HepG2 (cell line): ENCODE data around the gene EVI5. TPM values are rescaled to one million over a fixed set of nuclear protein-coding genes. Genes with fewer than 3 reads are reported as not detected.

Experiments
- ATAC-seq: fragments of 200-7000 bp; cut with Tn5 transposase; 3 replicates; pipeline ENCODE4 v1.9.1; 2020; ENCODE audit warnings: mild to moderate bottlenecking, moderate library complexity
- BruUV-seq: library from RNA; stranded (reverse); fragments of 400-500 nt; replicated peaks from 2 replicates; lab custom pipeline; 2021; lab: Mats Ljungman, UMichigan
- CTCF ChIA-PET: fragments of 300-600 bp; formaldehyde crosslinking; extraction: SDS; loops from one replicate; lab custom pipeline; 2021; ENCODE audit warnings: low total read pairs, inconsistent platforms, low intra/inter-chr PET ratio; lab: Yijun Ruan, JAX
- POLR2A ChIA-PET: fragments of 350-600 bp; sonication (Branson Sonifier 250); formaldehyde crosslinking; loops from one replicate; lab custom pipeline; 2020; ENCODE audit warnings: antibody characterized with exemption, inconsistent platforms; lab: Yijun Ruan, JAX
- DNase-seq: peaks from one replicate; pipeline ENCODE4 v3.0.0-alpha.2; 2015; ENCODE audit warnings: low spot score
- FAIRE-seq: peaks from 3 replicates; lab custom pipeline; 2011; peaks lifted over from hg19 to GRCh38; lab: Jason Lieb, UNC
- H2AFZ ChIP-seq: one replicate; pipeline ENCODE4 v1.6.1; 2011; ENCODE audit warnings: low read length, inconsistent platforms
- H3K27ac ChIP-seq: fragments of 300-600 bp; 3 replicates; pipeline ENCODE4 v1.8.0; 2011; ENCODE audit warnings: mixed run types, mild to moderate bottlenecking, mixed read lengths, low read length, inconsistent platforms; ENCODE audit not compliant: insufficient read depth; ENCODE audit errors: extremely low read length
- H3K27me3 ChIP-seq, 2 experiments: fragments of 200-600 bp in 1 of 2; 2 replicates in 1 of 2; 3 replicates in 1 of 2; pipeline versions ENCODE4 v1.6.0 to v1.8.0; 2011; ENCODE audit warnings: low read length in 2 of 2, mild to moderate bottlenecking in 2 of 2, moderate library complexity in 2 of 2, inconsistent platforms in 1 of 2; ENCODE audit not compliant: insufficient read depth in 2 of 2, control insufficient read depth in 1 of 2
- H3K36me3 ChIP-seq, 2 experiments: fragments of 200-600 bp in 1 of 2; replicated peaks in 1 of 2; 2 replicates in 1 of 2; 3 replicates in 1 of 2; pipeline versions ENCODE4 v1.5.1 to v1.8.0; 2011; ENCODE audit warnings: low read length in 2 of 2, inconsistent platforms in 1 of 2; ENCODE audit not compliant: insufficient read depth in 2 of 2, control insufficient read depth in 1 of 2
- H3K4me1 ChIP-seq: 2 replicates; pipeline ENCODE4 v1.5.1; 2012; ENCODE audit warnings: low read length, inconsistent platforms; ENCODE audit not compliant: insufficient read depth
- H3K4me2 ChIP-seq: 2 replicates; pipeline ENCODE4 v1.6.0; 2011; ENCODE audit warnings: low read depth, low read length, inconsistent platforms
- H3K4me3 ChIP-seq, 3 experiments: fragments of 200-600 bp in 1 of 3; sonication (generic), shearing (Covaris generic) in 1 of 3; replicated peaks in 1 of 3; 2 replicates each; pipeline ENCODE4 v1.5.1; 2011 to 2016; ENCODE audit warnings: low read length in 3 of 3, inconsistent platforms in 2 of 3, low read depth in 2 of 3, mild to moderate bottlenecking in 2 of 3, control low read depth in 1 of 3, mixed read lengths in 1 of 3; ENCODE audit not compliant: insufficient read depth in 1 of 3
- H3K79me2 ChIP-seq: one replicate; pipeline ENCODE4 v1.6.1; 2011; ENCODE audit warnings: low read length, inconsistent platforms; ENCODE audit not compliant: insufficient read depth
- H3K9ac ChIP-seq: 2 replicates; pipeline ENCODE4 v1.6.0; 2011; ENCODE audit warnings: mild to moderate bottlenecking, low read depth, low read length, inconsistent platforms; ENCODE audit not compliant: insufficient read depth
- H3K9me3 ChIP-seq: 2 replicates; pipeline ENCODE4 v1.5.1; 2012; ENCODE audit warnings: mild to moderate bottlenecking, low read length
- H4K20me1 ChIP-seq: 2 replicates; pipeline ENCODE4 v1.6.0; 2011; ENCODE audit warnings: inconsistent platforms, mild to moderate bottlenecking, low read length, moderate library complexity; ENCODE audit not compliant: insufficient read depth
- AGO1 ChIP-seq: fragments of 200-400 bp; formaldehyde crosslinking; IDR thresholded peaks from 2 replicates; pipeline ENCODE4 v1.6.1; 2017; ENCODE audit warnings: mild to moderate bottlenecking, low read depth, low read length, moderate library complexity; ENCODE audit not compliant: poor library complexity, severe bottlenecking
- ELF4 ChIP-seq: sonication (generic); formaldehyde crosslinking; IDR thresholded peaks from 2 replicates; pipeline ENCODE4 v1.5.0; 2020; ENCODE audit warnings: missing genetic modification reagents, mild to moderate bottlenecking, moderate library complexity, borderline replicate concordance
- SOX5 ChIP-seq: IDR thresholded peaks from 2 replicates; pipeline ENCODE4 v1.6.1; 2016; ENCODE audit warnings: borderline replicate concordance
- ZFP90 ChIP-seq: sonication (generic); formaldehyde crosslinking; IDR thresholded peaks from 2 replicates; pipeline ENCODE4 v1.8.0; 2022; ENCODE audit warnings: missing genetic modification reagents, mild to moderate bottlenecking, inconsistent platforms, borderline replicate concordance
- ZNF121 ChIP-seq: sonication (generic); formaldehyde crosslinking; IDR thresholded peaks from 2 replicates; pipeline ENCODE4 v1.5.0; 2020; ENCODE audit warnings: mild to moderate bottlenecking, missing genetic modification reagents
- ZNF234 ChIP-seq: sonication (generic); formaldehyde crosslinking; conservative IDR thresholded peaks from 2 replicates; pipeline ENCODE4 v1.5.1; 2020; ENCODE audit warnings: mild to moderate bottlenecking, missing genetic modification reagents
- ZNF44 ChIP-seq: sonication (generic); formaldehyde crosslinking; IDR thresholded peaks from 2 replicates; pipeline ENCODE4 v1.5.1; 2020; ENCODE audit warnings: mild to moderate bottlenecking, missing genetic modification reagents
- ZNF569 ChIP-seq: sonication (generic); formaldehyde crosslinking; IDR thresholded peaks from 2 replicates; pipeline ENCODE4 v1.5.0; 2020; ENCODE audit warnings: mild to moderate bottlenecking, missing genetic modification reagents, moderate library complexity, borderline replicate concordance
- WGBS: methylation state at CpG from one replicate; pipeline ENCODE4 v1.1.6; 2017; ENCODE audit warnings: low lambda C conversion rate; 5-methylcytosine and 5-hydroxymethylcytosine counted together
- in situ Hi-C: cut with HindIII; loops from 2 replicates; pipeline ENCODE4 v1.10.0; 2017; ENCODE audit warnings: low pct_unique_long_range_greater_than_20kb; ENCODE audit not compliant: extremely low pct_ligation_motif_present
- intact Hi-C: fragments of 100-400 bp; cut with micrococcal nuclease; formaldehyde crosslinking; loops from one replicate; pipeline ENCODE4 v1.10.0; 2022; ENCODE audit not compliant: unreplicated experiment
- polyA plus RNA-seq, 8 experiments: library from polyadenylated mRNA; depleted of rRNA in 3 of 8; stranded (reverse) in 7 of 8; unstranded in 1 of 8; fragments of >200 nt; fragmentation: Illumina TruSeq in 4 of 8; extraction: Trizol in 4 of 8; gene quantifications; 2 replicates each; pipeline versions ENCODE4 v1.2.1 to v1.2.3, GENCODE V29; 2011 to 2016; ENCODE audit warnings: low read depth in 4 of 8, missing spikeins in 1 of 8, mixed read lengths in 1 of 8; ENCODE audit not compliant: insufficient read depth in 1 of 8
- total RNA-seq, 5 experiments: library from RNA; depleted of rRNA; stranded (reverse); fragments of >200 nt; fragmentation: Illumina TruSeq; extraction: Trizol; gene quantifications; 2 replicates each; pipeline ENCODE4 v1.2.3, GENCODE V29; 2016; ENCODE audit warnings: low read depth in 1 of 5
- TF ChIP-seq, protein P1 (sequence below): IDR thresholded peaks from 2 replicates; pipeline ENCODE4 v1.6.1; 2016; ENCODE audit warnings: low read depth, control low read depth

Gene EVI5
- total and polyA plus RNA-seq, 2 of the 13 experiments (the other 11 are each of a cell fraction or from before 2014, with no cell fraction given): 4.0 to 12.6 TPM

- POLR2A ChIA-PET: no interaction called here
- Histone ChIP-seq H3K36me3 (no peaks in the 10 kb centered on the region), H3K4me2 (no peak overlapping the region), H3K79me2 (no peaks in the 10 kb centered on the region), H3K27me3 (no peaks in the 10 kb centered on the region; a peak in 1 of 5 replicates), H2AFZ (no peak overlapping the region), H3K9me3 (no peaks in the 10 kb centered on the region), H4K20me1 (no peaks in the 10 kb centered on the region), H3K27ac (no peak overlapping the region), H3K9ac (no peak overlapping the region), H3K4me1 (peaks cover 18% of the 10 kb centered on the region), H3K4me3 (no peak overlapping the region)
- no peak for FAIRE-seq
- BruUV-seq: no TSS peak
- DNase-seq: no peak
- in situ Hi-C loops (no loop called here), intact Hi-C loops (no loop called here)
- 61% methylated on average over 3 of the region's 3 CpGs for WGBS
- TF ChIP-seq ZNF234 (CRISPR knock-in tag): no peak
- no peak for TF ChIP-seq ZNF121 (CRISPR knock-in tag)
- no peak for TF ChIP-seq ELF4 (CRISPR knock-in tag)
- no peak for TF ChIP-seq AGO1
- TF ChIP-seq, protein P1, sequence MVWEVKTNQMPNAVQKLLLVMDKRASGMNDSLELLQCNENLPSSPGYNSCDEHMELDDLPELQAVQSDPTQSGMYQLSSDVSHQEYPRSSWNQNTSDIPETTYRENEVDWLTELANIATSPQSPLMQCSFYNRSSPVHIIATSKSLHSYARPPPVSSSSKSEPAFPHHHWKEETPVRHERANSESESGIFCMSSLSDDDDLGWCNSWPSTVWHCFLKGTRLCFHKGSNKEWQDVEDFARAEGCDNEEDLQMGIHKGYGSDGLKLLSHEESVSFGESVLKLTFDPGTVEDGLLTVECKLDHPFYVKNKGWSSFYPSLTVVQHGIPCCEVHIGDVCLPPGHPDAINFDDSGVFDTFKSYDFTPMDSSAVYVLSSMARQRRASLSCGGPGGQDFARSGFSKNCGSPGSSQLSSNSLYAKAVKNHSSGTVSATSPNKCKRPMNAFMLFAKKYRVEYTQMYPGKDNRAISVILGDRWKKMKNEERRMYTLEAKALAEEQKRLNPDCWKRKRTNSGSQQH (CRISPR knock-in tag): no peak
- TF ChIP-seq SOX5: no peak
- TF ChIP-seq ZFP90 (CRISPR knock-in tag): no peak
- no peak for TF ChIP-seq ZNF44
- TF ChIP-seq ZNF569 (CRISPR knock-in tag): no peak
- ATAC-seq: no peak
- CTCF ChIA-PET: no interaction called here
These were observed 7.5 kb upstream of the EVI5 start for GRCh38 chr1:92792340-92792782.
